ENCODE results near the gene CLDN18.

The CLDN18 gene

DNA sequence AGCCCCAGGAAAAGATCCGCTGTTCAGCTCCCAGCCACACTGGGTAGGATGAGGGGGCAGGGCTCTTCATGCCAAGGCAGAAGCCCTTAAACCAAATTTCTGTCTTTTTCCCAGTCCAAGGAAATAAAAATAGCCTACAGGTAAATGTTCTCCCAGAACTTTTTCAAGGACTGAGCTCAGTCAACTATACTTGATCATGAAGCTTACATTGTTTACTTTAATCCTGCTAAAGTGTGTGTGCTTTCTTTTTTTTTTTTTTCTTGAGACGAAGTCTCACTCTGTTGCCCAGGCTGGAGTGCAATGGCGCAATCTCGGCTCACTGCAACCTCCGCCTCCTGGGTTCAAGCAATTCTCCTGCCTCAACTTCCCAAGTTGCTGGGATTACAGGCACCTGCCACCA lies 17.9 kb downstream of the CLDN18 start:
- no peak for DNase-seq

DNA sequence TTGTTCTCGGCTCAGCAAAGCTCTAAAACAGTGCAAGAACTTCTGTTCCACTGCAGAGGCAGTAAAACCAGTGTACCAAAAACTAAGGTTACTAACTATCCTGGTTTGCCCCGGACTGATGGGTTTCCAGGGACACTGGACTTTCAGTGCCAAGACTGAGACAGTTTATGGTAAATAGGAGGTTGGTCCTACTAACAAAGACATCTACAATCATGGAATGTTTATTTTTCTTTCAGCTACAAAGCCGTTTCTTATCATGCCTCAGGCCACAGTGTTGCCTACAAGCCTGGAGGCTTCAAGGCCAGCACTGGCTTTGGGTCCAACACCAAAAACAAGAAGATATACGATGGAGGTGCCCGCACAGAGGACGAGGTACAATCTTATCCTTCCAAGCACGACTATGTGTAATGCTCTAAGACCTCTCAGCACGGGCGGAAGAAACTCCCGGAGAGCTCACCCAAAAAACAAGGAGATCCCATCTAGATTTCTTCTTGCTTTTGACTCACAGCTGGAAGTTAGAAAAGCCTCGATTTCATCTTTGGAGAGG lies 20.8 kb downstream of the CLDN18 start:
- no peak for DNase-seq

DNA sequence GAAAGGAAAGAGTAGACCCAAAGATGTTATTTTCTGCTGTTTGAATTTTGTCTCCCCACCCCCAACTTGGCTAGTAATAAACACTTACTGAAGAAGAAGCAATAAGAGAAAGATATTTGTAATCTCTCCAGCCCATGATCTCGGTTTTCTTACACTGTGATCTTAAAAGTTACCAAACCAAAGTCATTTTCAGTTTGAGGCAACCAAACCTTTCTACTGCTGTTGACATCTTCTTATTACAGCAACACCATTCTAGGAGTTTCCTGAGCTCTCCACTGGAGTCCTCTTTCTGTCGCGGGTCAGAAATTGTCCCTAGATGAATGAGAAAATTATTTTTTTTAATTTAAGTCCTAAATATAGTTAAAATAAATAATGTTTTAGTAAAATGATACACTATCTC lies 21.6 kb downstream of the CLDN18 start:
- no peak for DNase-seq

DNA sequence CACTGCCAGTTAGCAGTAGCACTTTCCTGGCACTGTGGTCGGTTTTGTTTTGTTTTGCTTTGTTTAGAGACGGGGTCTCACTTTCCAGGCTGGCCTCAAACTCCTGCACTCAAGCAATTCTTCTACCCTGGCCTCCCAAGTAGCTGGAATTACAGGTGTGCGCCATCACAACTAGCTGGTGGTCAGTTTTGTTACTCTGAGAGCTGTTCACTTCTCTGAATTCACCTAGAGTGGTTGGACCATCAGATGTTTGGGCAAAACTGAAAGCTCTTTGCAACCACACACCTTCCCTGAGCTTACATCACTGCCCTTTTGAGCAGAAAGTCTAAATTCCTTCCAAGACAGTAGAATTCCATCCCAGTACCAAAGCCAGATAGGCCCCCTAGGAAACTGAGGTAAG lies 22.6 kb downstream of the CLDN18 start:
- no peak for DNase-seq

DNA sequence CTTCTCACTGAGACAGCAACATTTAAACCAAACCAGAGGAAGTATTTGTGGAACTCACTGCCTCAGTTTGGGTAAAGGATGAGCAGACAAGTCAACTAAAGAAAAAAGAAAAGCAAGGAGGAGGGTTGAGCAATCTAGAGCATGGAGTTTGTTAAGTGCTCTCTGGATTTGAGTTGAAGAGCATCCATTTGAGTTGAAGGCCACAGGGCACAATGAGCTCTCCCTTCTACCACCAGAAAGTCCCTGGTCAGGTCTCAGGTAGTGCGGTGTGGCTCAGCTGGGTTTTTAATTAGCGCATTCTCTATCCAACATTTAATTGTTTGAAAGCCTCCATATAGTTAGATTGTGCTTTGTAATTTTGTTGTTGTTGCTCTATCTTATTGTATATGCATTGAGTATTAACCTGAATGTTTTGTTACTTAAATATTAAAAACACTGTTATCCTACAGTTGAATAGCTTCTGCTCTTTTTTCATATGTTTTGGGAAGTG lies 23.3 kb downstream of the CLDN18 start:
- no peak for DNase-seq

DNA sequence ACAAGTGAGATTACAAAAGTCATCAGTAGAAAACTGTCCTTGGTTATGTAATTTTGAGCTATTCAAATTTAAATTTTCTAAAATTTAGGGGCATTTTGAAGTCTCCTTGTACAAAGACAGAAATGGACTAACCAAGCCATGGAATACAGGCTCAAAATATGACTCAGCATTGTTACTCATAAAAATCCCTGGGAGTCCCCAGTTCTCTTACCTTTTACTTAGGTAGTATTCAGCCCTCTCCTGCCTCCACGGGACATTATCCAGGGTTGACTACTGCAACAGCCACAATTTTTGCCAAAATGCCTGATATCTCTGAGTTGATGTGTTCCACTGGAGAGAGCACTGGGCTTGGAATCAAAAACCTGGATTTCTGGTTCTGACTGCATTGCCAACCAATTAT lies 25.0 kb downstream of the CLDN18 start:
- DNase-seq = no peak

DNA sequence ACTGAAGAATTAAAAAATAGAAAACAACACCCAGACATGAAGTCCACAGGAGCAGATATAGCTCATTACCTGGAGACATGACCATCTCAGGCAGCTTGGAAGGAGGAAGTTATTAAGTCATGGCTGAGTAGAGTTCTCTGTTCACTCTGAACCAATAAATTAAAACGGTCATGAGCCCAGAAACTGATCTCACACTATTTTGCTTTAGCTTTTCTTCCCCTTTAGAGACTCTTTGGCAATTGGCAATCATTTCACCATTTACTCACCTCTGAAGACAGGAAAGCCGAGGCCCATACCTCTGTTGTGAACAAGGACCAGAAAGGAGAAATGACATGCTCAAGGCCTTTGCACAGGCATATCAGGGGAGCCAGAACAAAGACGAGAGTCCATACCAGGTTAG lies 26.6 kb downstream of the CLDN18 start:
- DNase-seq = no peak

DNA sequence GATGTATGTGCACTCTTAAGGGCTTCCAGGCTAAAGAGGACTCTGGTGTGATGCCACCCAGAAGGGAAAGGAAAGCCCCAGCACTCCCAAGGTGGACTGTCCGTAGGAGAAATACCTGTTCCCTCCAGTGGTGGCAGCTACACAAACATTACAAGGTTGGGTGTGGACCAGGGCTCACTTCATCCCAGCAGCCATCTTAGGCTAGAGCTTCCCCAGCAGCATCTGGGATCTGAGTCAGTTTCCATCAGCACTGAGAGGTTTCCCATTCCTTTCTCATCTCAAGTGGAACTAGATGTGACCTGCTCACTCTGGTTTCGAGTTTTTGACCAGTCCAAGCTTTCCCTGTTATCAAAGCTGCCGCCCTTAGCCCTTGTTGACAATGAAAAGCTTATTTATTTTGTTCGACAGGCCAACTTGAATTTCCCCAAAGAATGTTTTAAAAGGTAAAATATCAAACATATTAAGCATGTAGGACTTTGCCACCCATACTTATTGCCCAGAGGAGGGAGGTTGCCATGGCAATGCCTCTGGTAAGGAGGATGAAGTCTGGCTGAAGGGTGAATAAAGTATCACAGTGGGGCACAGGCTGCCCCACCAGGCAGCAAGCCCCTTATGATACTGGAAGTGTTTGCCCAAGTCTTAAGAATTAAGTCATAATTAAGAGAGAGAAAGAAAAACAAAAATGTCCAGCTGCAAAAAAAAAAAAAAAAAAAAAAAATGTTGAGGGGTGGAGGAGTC lies 28.9 kb downstream of the CLDN18 start:
- no peak for DNase-seq

DNA sequence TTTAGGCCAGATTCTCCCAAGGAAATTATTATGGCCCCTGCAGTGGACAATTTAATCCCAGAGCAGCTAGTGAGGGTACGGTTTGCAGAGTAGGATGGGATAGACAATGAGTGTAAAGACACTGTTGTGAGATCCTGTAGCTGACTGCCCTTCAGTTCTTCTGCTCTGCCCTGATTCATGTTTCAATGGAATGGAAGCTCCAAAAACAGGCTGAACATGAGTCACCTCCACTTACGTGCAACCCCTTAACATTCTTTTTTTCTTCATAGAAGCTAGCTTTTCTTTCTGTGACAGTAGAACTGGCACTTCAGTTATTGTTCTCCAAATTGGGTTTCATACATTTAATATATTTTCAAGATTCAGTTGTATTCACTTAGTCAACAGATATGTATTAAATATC lies 32.1 kb downstream of the CLDN18 start:
- no peak for DNase-seq

DNA sequence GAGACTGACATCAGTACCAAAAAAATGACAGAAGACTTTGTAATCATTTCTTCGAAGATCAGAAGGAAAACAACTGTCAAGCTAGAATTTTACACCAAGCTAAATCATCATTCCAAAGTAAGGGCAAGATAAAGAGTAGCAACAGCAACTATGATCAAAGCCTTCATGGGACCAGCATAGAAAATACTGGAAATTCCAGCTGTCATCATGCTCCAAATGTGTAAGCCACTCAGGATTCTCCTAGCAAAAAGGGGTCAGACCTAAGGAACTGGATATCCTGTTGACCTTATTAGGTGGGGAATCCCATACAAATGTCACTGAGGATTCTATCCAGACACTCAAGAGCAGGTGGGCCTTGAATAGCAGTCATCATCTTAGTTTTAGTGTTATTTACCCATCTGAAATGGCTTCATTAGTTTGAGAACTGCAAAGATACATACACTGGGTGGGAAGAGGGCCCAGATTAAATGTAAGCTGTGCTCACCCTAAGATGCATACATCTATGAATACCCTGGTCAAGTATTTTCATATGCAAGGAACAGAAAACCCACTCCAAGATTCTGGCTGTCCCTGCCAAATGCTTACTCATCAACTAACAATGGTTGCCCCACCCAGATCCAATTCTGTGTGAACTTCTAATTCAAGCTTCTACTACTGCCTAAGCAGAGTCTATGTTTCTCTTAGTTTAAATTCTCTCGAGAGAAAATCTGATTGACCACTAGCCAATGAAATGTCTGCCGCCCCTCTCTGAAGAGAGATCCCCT lies 33.5 kb downstream of the CLDN18 start:
- no peak for DNase-seq

DNA sequence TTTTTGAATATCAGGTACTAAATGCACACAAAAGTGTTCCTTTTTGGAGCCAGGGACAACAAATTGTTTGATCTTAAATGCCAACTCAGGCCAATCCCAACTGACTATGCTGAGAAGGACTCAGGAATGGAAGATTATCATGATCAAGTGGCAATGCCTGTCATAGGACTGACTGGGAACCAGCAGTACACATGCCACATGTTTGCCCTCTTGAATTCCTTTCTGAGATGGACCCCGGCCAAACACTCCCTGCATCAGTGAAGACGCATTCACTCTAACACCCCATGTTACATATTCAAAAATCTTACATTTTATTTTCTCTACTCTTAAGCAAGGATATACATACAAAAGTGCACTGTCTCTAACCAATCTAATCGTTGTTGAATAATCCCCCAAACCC lies 36.1 kb downstream of the CLDN18 start:
- DNase-seq = no peak

DNA sequence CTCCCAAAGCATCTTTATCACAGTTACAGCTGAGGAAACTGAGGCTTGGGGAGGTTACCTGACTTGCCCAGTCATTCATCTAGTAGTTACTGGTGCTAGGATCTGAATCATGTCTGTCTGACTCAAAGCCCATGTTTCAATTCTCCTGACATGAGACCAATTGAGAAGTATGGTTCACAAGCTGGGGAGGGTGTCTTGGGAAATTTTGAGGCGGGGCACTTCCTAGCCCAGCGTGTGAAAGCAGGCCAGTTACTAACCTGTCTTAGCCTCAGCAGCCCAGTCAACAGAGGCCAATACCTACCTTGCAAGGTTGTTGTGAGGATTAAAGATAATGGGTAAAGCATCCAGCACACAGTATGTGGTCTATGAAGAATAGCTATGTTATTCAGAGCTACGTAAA lies 37.0 kb downstream of the CLDN18 start:
- no peak for DNase-seq

DNA sequence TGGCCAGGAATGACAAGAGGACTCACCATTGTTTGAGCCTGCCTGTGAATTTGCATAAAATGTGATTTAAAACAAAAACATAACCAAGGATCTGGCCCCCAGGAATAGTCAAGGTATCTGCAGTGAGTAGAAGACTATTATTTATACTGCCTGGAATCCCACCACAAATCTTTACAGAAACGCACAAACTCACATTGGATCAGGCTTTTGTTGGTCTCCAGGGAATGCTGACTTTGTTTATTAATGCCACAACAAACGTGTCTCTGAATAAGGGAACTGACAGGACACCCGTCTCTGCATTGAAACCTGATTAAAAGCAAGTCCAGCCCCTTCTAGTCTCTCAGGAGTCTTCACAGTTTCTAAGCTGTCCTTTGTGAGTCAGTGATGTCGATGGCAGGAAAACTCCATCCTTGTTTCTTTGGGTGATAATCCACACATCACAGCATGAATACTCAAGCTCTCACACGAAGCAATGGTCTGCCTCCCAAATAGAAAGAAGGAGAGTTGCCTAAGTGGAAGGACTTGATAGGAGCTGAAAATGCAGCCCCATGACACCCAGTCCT lies 37.7 kb downstream of the CLDN18 start:
- no peak for DNase-seq

DNA sequence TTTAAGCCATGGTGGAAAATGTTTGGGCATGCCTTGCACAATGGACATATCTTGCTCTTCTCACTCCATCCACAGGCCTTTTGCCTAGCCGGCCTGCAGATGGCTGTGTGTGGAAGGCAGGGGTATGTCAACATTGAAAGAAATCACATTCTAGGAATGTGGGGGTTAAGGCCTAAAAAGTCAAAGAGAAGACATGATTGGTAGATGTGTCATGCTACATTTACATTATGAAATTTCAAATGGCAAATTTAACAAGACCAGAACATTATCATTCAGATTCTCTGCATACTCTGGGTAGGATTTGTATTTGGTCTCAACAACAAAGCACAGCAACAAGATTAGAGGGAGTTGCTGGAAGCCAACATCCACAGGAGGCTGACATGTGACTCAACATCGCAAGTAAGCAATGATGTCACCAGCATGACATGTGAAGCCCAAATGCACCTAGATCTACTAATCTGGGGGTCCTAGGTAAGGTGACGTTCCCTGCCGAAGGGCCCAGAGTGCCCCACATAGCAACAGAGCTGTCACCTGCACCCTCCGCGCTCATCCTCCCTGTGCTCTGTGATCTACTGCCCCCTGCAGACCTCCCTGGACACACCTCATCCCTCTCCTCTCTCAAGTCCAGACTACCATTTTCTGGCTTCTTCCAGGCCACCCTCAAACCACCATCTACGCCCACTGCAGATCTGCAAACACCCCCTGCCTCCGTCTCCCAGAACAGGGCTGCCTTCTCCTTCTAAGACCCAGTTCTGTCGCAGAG lies 39.4 kb downstream of the CLDN18 start:
- DNase-seq = no peak

DNA sequence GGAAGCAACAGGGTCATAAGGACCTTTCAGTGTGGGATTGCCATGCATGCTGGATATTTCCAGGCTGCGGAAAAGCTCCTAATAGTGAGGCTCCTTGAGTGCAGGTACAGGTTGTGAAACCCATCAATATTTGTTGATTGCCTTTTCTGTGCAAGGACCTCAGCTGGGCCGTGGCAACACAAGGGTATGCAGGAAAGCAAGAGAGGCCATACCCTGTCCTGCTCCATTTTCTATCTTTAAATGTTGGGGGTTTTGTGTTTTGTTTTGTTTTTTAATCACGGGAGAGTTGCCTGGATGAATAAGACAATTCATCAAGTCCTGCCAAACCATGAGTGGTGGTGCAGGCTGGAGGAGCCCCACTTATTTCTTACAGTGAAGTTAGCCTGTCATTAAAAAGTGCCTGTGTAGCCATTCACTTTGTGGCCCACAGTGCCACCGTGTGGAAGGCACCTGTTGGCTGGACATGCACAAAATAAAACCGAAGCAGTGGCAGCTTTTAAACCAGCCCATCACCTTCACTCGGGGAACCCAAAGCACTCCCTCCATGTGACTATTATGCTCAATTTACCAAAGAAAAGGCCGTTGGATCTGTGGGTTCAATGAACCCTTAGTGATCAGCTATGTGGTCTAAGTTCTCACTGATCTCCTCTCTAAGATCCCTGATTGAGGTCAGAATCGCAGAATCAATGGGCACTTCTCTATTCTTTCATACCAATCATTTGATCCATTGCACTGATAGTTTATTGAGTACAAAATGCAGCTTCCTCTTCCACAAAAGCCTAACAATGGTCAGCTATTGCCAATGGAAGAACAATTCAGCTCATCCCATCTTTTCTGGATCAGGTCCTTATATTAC lies 42.2 kb downstream of the CLDN18 start:
- DNase-seq = no peak

DNA sequence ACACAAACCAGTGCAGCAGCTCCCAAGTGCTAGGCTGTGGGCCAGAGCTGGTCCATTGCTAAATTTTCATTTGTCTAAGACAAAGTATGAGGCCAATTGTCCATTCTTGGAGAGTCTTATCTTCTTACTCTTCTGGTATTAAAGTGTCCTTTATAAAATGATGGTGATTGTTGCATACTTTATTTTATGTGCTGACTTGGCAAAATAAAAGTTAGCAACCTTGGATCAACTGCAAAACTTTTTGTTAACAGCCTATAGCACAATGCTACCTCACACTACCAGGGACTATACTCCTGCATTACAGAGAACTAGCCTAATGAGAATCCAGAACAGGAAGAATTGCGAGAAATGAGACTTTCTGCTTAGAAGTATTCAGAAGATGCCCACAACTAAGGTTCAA lies 44.1 kb downstream of the CLDN18 start:
- DNase-seq = no peak

DNA sequence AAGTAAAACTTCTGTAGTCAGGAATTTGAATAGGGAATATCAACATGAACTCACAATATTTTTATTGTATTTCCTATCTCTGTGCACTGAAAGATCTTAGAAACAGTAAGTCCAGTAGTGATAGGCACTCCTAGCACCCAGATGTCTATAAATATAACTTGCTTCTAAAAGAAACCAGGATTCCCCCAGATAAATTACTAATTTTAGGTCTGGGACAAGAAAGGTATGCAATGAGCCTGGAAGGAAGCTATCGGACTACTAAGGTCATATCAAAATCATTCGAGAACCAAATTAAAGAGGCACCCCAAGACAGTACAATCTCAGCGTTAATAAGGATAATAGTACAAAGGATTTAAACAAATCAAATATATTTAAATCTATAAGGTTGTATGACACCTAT lies 47.4 kb downstream of the CLDN18 start:
- DNase-seq = no peak

DNA sequence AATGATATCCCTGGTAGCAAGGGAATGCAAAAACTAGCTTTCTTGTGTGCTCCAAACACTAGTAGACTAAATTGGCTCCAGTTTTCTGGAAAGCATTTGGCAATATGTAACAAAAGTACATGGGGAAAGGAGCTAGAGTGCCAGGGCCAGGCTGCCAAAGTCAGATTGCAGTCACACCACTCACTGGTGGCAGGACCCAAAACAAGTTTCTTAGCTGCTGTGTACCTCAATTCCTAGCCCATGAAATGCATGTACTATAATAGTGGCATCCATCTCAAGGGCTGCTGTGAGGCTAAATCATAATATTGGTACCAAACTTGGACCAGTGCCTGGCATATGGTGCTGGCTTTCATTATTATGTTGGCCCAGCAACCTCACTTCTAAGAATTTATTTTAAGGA lies 49.3 kb downstream of the CLDN18 start:
- DNase-seq = no peak

DNA sequence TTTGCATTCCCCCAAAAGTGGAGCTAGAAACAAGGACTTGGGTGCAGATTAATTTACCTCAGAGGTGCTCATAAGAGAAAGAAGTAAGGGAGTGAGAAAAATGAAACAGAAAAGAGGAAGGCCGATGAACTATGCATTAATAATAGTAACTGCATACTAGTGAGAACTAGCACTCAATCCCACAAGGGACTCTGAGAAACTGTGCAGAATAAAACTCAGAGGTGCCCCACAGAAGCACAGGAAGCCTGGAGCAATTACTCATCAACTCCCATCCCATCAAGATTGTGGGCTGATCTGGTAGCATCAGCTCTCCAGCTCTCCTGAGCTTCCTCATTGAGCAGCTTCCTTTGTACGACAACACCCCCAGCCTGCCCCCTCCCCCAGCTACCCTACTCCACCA lies 50.8 kb downstream of the CLDN18 start:
- no peak for DNase-seq

DNA sequence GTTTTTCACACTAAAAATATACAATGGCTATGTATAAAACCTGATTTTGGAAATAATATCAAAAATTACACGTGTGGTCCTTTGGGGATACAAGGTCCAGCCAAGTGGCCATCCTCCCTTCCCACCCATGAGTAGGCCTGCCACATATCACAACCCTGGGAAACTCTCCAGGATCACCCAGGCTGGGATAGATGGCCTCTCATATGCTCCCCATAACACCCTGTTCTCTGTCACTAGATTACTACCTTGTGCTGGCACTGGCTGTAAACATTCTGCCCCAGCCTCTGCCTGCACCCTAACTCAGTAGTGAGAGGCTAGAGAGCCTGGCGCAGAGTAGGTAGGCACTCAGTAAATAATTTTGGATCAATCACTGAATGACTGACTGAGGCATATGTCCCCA lies 52.1 kb downstream of the CLDN18 start:
- no peak for DNase-seq

DNA sequence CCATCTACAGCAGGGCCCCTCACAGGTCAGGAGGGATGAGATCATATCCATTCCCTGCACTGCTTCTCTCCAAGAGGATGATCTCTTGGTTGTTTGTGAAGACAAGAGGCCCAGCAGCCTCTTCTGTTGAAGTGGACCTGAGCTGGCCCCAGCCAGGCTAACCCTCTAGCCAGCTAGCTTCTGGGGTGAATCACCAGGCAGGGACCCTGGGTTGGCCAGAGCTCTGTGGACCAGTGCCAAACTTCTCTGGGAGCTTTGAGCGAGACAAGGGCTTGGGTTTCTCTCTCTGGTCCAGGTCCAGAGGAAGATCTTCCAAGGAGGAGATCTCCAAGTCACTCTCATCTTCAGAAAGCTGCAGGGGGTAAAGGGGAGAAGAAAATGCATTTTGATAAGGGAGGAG lies 52.7 kb downstream of the CLDN18 start:
- no peak for DNase-seq

DNA sequence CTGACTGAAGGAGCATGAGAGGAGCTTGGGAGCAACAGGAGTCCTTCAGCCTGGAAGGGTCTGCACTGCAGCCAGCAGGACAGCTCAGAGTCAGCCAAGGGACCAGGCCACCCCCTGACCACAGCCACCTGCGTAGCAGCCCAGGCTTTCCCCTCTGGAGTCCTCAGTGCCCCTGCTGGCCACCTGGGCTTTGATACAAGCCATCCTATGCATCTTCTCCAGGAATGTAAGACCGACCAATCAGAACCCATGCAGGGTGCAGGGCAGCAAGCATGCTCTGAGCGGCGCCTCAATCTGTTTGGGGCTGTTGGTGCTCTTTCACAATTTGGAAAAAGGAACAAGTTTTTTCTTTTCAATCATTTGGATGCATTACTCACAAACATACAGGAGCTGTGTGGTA lies 53.5 kb downstream of the CLDN18 start:
- DNase-seq = no peak
